Mucosa of stomach (tissue), 1 donor: ENCODE measurements around the gene ATXN3.

Experiments used
- H3K27me3 ChIP-seq: one replicate; pipeline ENCODE4 v1.7.0; 2013; ENCODE audit warnings: mild to moderate bottlenecking, low read length; ENCODE audit not compliant: control insufficient read depth, insufficient read depth
- H3K36me3 ChIP-seq: one replicate; pipeline ENCODE4 v1.7.0; 2013; ENCODE audit warnings: low read length; ENCODE audit not compliant: control insufficient read depth, insufficient read depth
- H3K4me1 ChIP-seq: one replicate; pipeline ENCODE4 v1.7.0; 2013; ENCODE audit warnings: mild to moderate bottlenecking, low read length; ENCODE audit not compliant: control insufficient read depth, insufficient read depth
- H3K4me3 ChIP-seq: one replicate; pipeline ENCODE4 v1.7.0; 2013; ENCODE audit warnings: low read length
- H3K9ac ChIP-seq: one replicate; pipeline ENCODE4 v1.7.0; 2013; ENCODE audit warnings: mild to moderate bottlenecking, low read length, moderate library complexity
- H3K9me3 ChIP-seq: one replicate; pipeline ENCODE4 v1.7.0; 2013; ENCODE audit warnings: mild to moderate bottlenecking, low read length, moderate library complexity; ENCODE audit not compliant: control insufficient read depth
- donor health status: Pancreatic carcinoma.

The ATXN3 gene

GRCh38 chr14:92026548-92027190 lies 79.7 kb downstream of the ATXN3 start:
- Histone ChIP-seq H3K4me3 (no peak overlapping the region), H3K27me3 (no peaks in the 10 kb centered on the region), H3K9me3 (no peaks in the 10 kb centered on the region), H3K4me1 (no peaks in the 10 kb centered on the region), H3K9ac (no peak overlapping the region), H3K36me3 (no peaks in the 10 kb centered on the region)

- no peaks in the 10 kb centered on the region for H3K9me3 ChIP-seq
- no peaks in the 10 kb centered on the region for H3K36me3 ChIP-seq
- no peak overlapping the region for H3K9ac ChIP-seq
- no peak overlapping the region for H3K4me3 ChIP-seq
- no peaks in the 10 kb centered on the region for H3K4me1 ChIP-seq
- no peaks in the 10 kb centered on the region for H3K27me3 ChIP-seq
Measured at GRCh38 chr14:92022036-92022435, 84.3 kb downstream of the ATXN3 start.

- no peak overlapping the region for H3K9ac ChIP-seq
- no peaks in the 10 kb centered on the region for H3K4me1 ChIP-seq
- no peak overlapping the region for H3K4me3 ChIP-seq
- H3K27me3 ChIP-seq, result no peaks in the 10 kb centered on the region
- H3K9me3 ChIP-seq, result no peaks in the 10 kb centered on the region
- H3K36me3 ChIP-seq, result no peaks in the 10 kb centered on the region
Measured at GRCh38 chr14:92021523-92021922, 84.9 kb downstream of the ATXN3 start.

- H3K9ac ChIP-seq, result no peak overlapping the region
- no peaks in the 10 kb centered on the region for H3K9me3 ChIP-seq
- H3K4me1 ChIP-seq, result peaks cover 6% of the 10 kb centered on the region
- no peaks in the 10 kb centered on the region for H3K27me3 ChIP-seq
- H3K36me3 ChIP-seq, result no peaks in the 10 kb centered on the region
- no peak overlapping the region for H3K4me3 ChIP-seq
Measured at GRCh38 chr14:92014040-92014439, 92.3 kb downstream of the ATXN3 start.

DNA sequence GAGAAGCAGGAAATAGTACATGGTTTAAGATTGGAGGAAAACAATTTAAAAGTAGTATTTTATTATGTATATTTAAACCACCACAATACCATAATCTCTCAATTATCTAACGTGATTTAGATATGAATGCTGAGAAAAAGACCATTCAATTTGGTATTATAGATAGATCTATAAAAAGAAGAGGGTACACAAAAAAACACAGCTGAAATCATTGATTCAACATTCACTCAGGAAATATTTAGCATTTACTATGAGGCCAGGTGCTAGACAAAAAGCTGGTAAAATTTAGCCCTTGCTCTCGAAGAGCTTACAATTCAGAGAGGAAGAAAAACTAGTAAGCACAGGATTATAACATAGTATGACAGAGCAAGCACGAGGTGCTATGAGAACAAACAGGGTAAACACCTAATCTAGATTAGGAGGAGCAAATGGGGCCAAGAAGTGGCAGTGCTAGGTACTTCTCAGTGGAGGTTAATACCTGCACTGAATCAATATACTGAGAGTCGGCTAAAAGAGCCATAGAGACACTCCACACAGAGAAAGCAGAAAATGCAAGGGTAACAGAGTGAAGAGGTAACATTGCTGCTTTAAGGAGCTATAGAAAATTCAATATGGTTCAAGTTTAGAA lies 94.1 kb downstream of the ATXN3 start:
- H3K4me3 ChIP-seq, result no peak overlapping the region
- H3K4me1 ChIP-seq, result peaks cover 6% of the 10 kb centered on the region
- no peaks in the 10 kb centered on the region for H3K36me3 ChIP-seq

DNA sequence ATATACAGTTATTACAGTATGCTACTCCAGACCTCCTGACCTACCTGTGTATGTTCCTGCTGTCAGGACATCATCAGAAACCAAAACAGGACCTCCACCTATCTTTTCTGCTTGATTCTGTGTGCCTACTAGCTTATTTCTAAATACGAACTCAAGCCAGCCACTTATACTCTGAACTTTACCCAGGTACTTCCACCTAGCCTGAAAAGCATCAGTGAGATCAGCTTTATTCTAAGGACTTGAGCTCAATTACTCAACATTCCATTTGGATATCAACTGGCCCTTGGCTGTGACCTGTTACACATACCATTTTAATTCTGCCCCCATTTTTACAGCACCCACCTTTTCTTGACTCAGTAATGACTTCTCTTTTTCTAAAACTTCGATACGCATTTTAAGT lies 95.7 kb downstream of the ATXN3 start:
- Histone ChIP-seq H3K27me3 (no peaks in the 10 kb centered on the region), H3K4me1 (peaks cover 6% of the 10 kb centered on the region), H3K9me3 (no peaks in the 10 kb centered on the region), H3K36me3 (no peaks in the 10 kb centered on the region), H3K9ac (no peak overlapping the region), H3K4me3 (no peak overlapping the region)

More for the DNA sequence above, 94.1 kb downstream of the ATXN3 start:
- Histone ChIP-seq H3K27me3 (no peaks in the 10 kb centered on the region), H3K9me3 (no peaks in the 10 kb centered on the region), H3K9ac (no peak overlapping the region)

- Histone ChIP-seq H3K27me3 (no peaks in the 10 kb centered on the region), H3K4me1 (peaks cover 6% of the 10 kb centered on the region), H3K36me3 (no peaks in the 10 kb centered on the region), H3K4me3 (no peak overlapping the region), H3K9ac (no peak overlapping the region), H3K9me3 (no peaks in the 10 kb centered on the region)
Measured at GRCh38 chr14:92009604-92010003, 96.8 kb downstream of the ATXN3 start.
